Uterus (tissue), 2 donors: ENCODE results near the gene GRIN2D.

Experiments
- CTCF ChIP-seq, 4 experiments: fragments of 200-600 bp in 2 of 4; fragments of 450-650 bp in 2 of 4; sonication (generic) in 2 of 4; IDR thresholded peaks; one replicate each; pipeline ENCODE4 v1.5.1; 2016 to 2019; ENCODE audit warnings: antibody characterized with exemption in 4 of 4, mild to moderate bottlenecking in 2 of 4, moderate library complexity in 1 of 4
- POLR2A ChIP-seq, 2 donors: fragments of 450-650 bp; IDR thresholded peaks; one replicate each; pipeline ENCODE4 v1.6.1; 2016; ENCODE audit warnings: antibody characterized with exemption in 2 of 2, mild to moderate bottlenecking in 1 of 2, moderate library complexity in 1 of 2

- TF ChIP-seq POLR2A (IDR thresholded peaks at IDR 0.05) (no peak), CTCF (IDR thresholded peaks at IDR 0.05) (no peak)
These were observed 4.0 kb downstream of the GRIN2D start for GRCh38 chr19:48397263-48398101.
